K562 (cell line): ENCODE measurements around the gene GEMIN7. TPM values are rescaled to one million over a fixed set of nuclear protein-coding genes. Genes with fewer than 3 reads are reported as not detected.

Source experiments
- ATAC-seq: fragments of 200-7000 bp; cut with Tn5 transposase; 3 replicates; pipeline ENCODE4 v1.9.1; 2020; ENCODE audit warnings: moderate library complexity
- BruUV-seq: library from RNA; stranded (reverse); fragments of 400-500 nt; replicated peaks from 2 replicates; lab custom pipeline; 2021; lab: Mats Ljungman, UMichigan
- CTCF ChIA-PET: fragments of 300-600 bp; formaldehyde crosslinking; extraction: SDS; loops from one replicate; lab custom pipeline; 2021; ENCODE audit warnings: low intra/inter-chr PET ratio; lab: Yijun Ruan, JAX
- POLR2A ChIA-PET: fragments of 300-600, 350-650 bp; sonication (Branson Sonifier 250); formaldehyde crosslinking; extraction: SDS; loops from one replicate; lab custom pipeline; 2021; ENCODE audit warnings: antibody characterized with exemption, inconsistent platforms; lab: Yijun Ruan, JAX
- DNase-seq, 4 experiments: peaks; one replicate each; pipeline versions ENCODE4 v3.0.0 to v3.0.0-alpha.2; 2011 to 2018; ENCODE audit warnings: low spot score in 3 of 4, mixed read lengths in 3 of 4; ENCODE audit errors: extremely low read depth in 1 of 4
- FAIRE-seq: peaks from 2 replicates; lab custom pipeline; 2011; peaks lifted over from hg19 to GRCh38; lab: Jason Lieb, UNC
- H2AFZ ChIP-seq: 2 replicates; pipeline ENCODE4 v1.6.0; 2011; ENCODE audit warnings: low read depth, low read length, control low read depth, inconsistent platforms
- H3K27ac ChIP-seq: fragments of 200-600 bp; 3 replicates; pipeline ENCODE4 v1.8.0; 2011; ENCODE audit warnings: low read depth, mild to moderate bottlenecking, control low read depth, inconsistent platforms, low read length, moderate library complexity, mixed read lengths; ENCODE audit errors: extremely low read depth
- H3K27me3 ChIP-seq, 2 experiments: fragments of 300-600 bp in 1 of 2; 2 replicates in 1 of 2; 3 replicates in 1 of 2; pipeline versions ENCODE4 v1.6.0 to v1.8.0; 2011; ENCODE audit warnings: inconsistent platforms in 2 of 2, low read length in 2 of 2, mild to moderate bottlenecking in 1 of 2, mixed read lengths in 1 of 2, moderate library complexity in 1 of 2; ENCODE audit not compliant: control insufficient read depth in 2 of 2, insufficient read depth in 2 of 2
- H3K36me3 ChIP-seq: fragments of 300-600 bp; 3 replicates; pipeline ENCODE4 v1.8.0; 2011; ENCODE audit warnings: mild to moderate bottlenecking, low read length, inconsistent platforms; ENCODE audit not compliant: control insufficient read depth, insufficient read depth
- H3K4me1 ChIP-seq, 2 experiments: fragments of 200-600 bp in 1 of 2; replicated peaks in 1 of 2; 2 replicates in 1 of 2; 3 replicates in 1 of 2; pipeline versions ENCODE4 v1.5.1 to v1.8.0; 2011; ENCODE audit warnings: inconsistent platforms in 2 of 2, low read length in 2 of 2, mild to moderate bottlenecking in 1 of 2, mixed read lengths in 1 of 2, moderate library complexity in 1 of 2; ENCODE audit not compliant: control insufficient read depth in 2 of 2, insufficient read depth in 2 of 2
- H3K4me2 ChIP-seq: 2 replicates; pipeline ENCODE4 v1.6.1; 2011; ENCODE audit warnings: low read length, control low read depth, inconsistent platforms, mixed read lengths; ENCODE audit not compliant: insufficient read depth
- H3K4me3 ChIP-seq: fragments of 200-600 bp; sonication (generic), shearing (Covaris generic); 2 replicates; pipeline ENCODE4 v1.5.1; 2016; ENCODE audit warnings: control low read depth, inconsistent platforms
- H3K79me2 ChIP-seq: fragments of 200-600 bp; 3 replicates; pipeline ENCODE4 v1.8.0; 2011; ENCODE audit warnings: low read length, inconsistent platforms; ENCODE audit not compliant: control insufficient read depth, insufficient read depth
- H3K9ac ChIP-seq, 2 experiments: 2 replicates each; pipeline versions ENCODE4 v1.6.0 to v1.6.1; 2011; ENCODE audit warnings: low read depth in 2 of 2, low read length in 2 of 2, control low read depth in 1 of 2, inconsistent platforms in 1 of 2, mild to moderate bottlenecking in 1 of 2, mixed read lengths in 1 of 2; ENCODE audit not compliant: insufficient read depth in 1 of 2
- H3K9me1 ChIP-seq: one replicate; pipeline ENCODE4 v1.6.0; 2011; ENCODE audit warnings: inconsistent platforms, mild to moderate bottlenecking, low read length, moderate library complexity; ENCODE audit not compliant: control insufficient read depth, insufficient read depth
- H3K9me3 ChIP-seq: replicated peaks from 2 replicates; pipeline ENCODE4 v1.5.1; 2011; ENCODE audit warnings: low read depth, low read length, inconsistent platforms; ENCODE audit not compliant: control insufficient read depth, insufficient read depth
- H4K20me1 ChIP-seq: replicated peaks from 2 replicates; pipeline ENCODE4 v1.6.1; 2011; ENCODE audit warnings: low read length, inconsistent platforms, mixed read lengths; ENCODE audit not compliant: control insufficient read depth, insufficient read depth
- ATF1 ChIP-seq, 2 experiments: fragments of 450-650 bp in 1 of 2; IDR thresholded peaks; 2 replicates each; pipeline ENCODE4 v1.6.1; 2016; ENCODE audit warnings: missing compliant biosample characterization in 1 of 2, missing genetic modification characterization in 1 of 2
- BDP1 ChIP-seq: IDR thresholded peaks from 3 replicates; pipeline ENCODE4 v1.6.1; 2011; ENCODE audit not compliant: insufficient read length, insufficient read depth
- CBX2 ChIP-seq: fragments of 200-600 bp; sonication (generic); IDR thresholded peaks from one replicate; pipeline ENCODE4 v1.6.1; 2012; ENCODE audit warnings: mild to moderate bottlenecking, low read length, inconsistent platforms; ENCODE audit not compliant: insufficient read depth, poor library complexity, severe bottlenecking
- FOSL1 ChIP-seq: fragments of 200-800 bp; sonication (Bioruptor generic); conservative IDR thresholded peaks from 2 replicates; pipeline ENCODE4 v1.6.1; 2016; ENCODE audit warnings: missing genetic modification characterization, missing compliant biosample characterization
- LARP7 ChIP-seq: fragments of 450-650 bp; IDR thresholded peaks from 2 replicates; pipeline ENCODE4 v1.6.1; 2016
- MAFF ChIP-seq: IDR thresholded peaks from 2 replicates; pipeline ENCODE4 v1.6.1; 2012; ENCODE audit warnings: low read length, improper control_type of control experiment
- NFXL1 ChIP-seq: fragments of 450-650 bp; formaldehyde crosslinking; IDR thresholded peaks from 2 replicates; pipeline ENCODE4 v1.4.0; 2021; ENCODE audit warnings: mild to moderate bottlenecking
- SRSF3 ChIP-seq: fragments of 200-400 bp; formaldehyde crosslinking; IDR thresholded peaks from 2 replicates; pipeline ENCODE4 v1.6.1; 2016; ENCODE audit warnings: mild to moderate bottlenecking, low read length, moderate library complexity; ENCODE audit not compliant: insufficient read depth
- TAL1 ChIP-seq: fragments of 450-650 bp; IDR thresholded peaks from 2 replicates; pipeline ENCODE4 v1.6.1; 2016; ENCODE audit warnings: mild to moderate bottlenecking
- ZFP30 ChIP-seq: fragments of 250-450 bp; sonication (Bioruptor Pico); IDR thresholded peaks from 2 replicates; pipeline ENCODE4 v1.8.0; 2022; ENCODE audit warnings: moderate library complexity, mild to moderate bottlenecking, inconsistent platforms, borderline replicate concordance
- ZNF274 ChIP-seq: IDR thresholded peaks from 2 replicates; pipeline ENCODE4 v1.6.1; 2011; ENCODE audit warnings: low read depth, mild to moderate bottlenecking, low read length, moderate library complexity, borderline replicate concordance
- ZNF584 ChIP-seq: fragments of 200-800 bp; sonication (Bioruptor generic); IDR thresholded peaks from 2 replicates; pipeline ENCODE4 v1.6.1; 2016; ENCODE audit warnings: low read depth, mild to moderate bottlenecking, missing genetic modification characterization, missing compliant biosample characterization
- ZNF695 ChIP-seq: fragments of 450-650 bp; formaldehyde crosslinking; IDR thresholded peaks from 2 replicates; pipeline ENCODE4 v1.4.0; 2020; ENCODE audit warnings: mild to moderate bottlenecking, moderate library complexity
- ZZZ3 ChIP-seq: fragments of 450-650 bp; IDR thresholded peaks from 2 replicates; pipeline ENCODE4 v1.6.1; 2016; ENCODE audit warnings: antibody characterized with exemption, mild to moderate bottlenecking, moderate library complexity
- WGBS: fragments of 100-300 bp; shearing (Covaris generic); methylation state at CpG from one replicate; pipeline ENCODE4 v1.1.6; 2016; ENCODE audit warnings: low coverage, mixed read lengths; ENCODE audit not compliant: insufficient coverage; ENCODE audit errors: missing lambda C conversion rate; 5-methylcytosine and 5-hydroxymethylcytosine counted together
- in situ Hi-C: fragments of 300-500 bp; cut with MboI; formaldehyde crosslinking; loops from 4 replicates; pipeline ENCODE4 v1.15.0; 2018; ENCODE audit warnings: inconsistent platforms, mixed read lengths
- intact Hi-C: fragments of 100-400 bp; cut with micrococcal nuclease; formaldehyde crosslinking; loops from 2 replicates; pipeline ENCODE4 v1.14.2; 2022
- polyA plus RNA-seq, 8 experiments: library from polyadenylated mRNA; depleted of rRNA in 4 of 8; stranded (reverse) in 5 of 8; unstranded in 3 of 8; fragments of >200 nt; fragmentation: Nextera tagmentation in 2 of 8; fragmentation: Illumina TruSeq in 1 of 8; extraction: Ambion mirVana in 2 of 8; extraction: Trizol in 1 of 8; gene quantifications; 2 replicates each; pipeline versions ENCODE4 v1.2.1 to v1.2.3, GENCODE V29; 2011 to 2014; ENCODE audit warnings: inconsistent platforms in 1 of 8, missing spikeins in 1 of 8
- total RNA-seq, 7 experiments: library from RNA; depleted of rRNA in 6 of 7; stranded (reverse); fragments of >200 nt in 6 of 7; fragmentation: Illumina TruSeq in 2 of 7; extraction: Trizol in 2 of 7; gene quantifications; 2 replicates each; pipeline versions ENCODE4 v1.2.1 to v1.2.3, GENCODE V29; 2011 to 2021; ENCODE audit warnings: low replicate concordance in 1 of 7
- TF ChIP-seq, protein P1 (sequence below): IDR thresholded peaks from 3 replicates; pipeline ENCODE4 v1.6.1; 2011; ENCODE audit warnings: borderline replicate concordance, mild to moderate bottlenecking, moderate library complexity; ENCODE audit not compliant: insufficient read length; ENCODE audit errors: extremely low read depth

GEMIN7 gene
- total and polyA plus RNA-seq, 9 of the 15 experiments (the other 6 are each of a cell fraction or from before 2014, with no cell fraction given) = 23.1 to 124 (median 54.9) TPM

GRCh38 chr19:45117671-45118070, 38.6 kb downstream of the GEMIN7 start (continued):
- TF ChIP-seq CBX2 (no peak), ZNF274 (no peak), SRSF3 (no peak), ZZZ3 (no peak), MAFF (no peak)

DNA sequence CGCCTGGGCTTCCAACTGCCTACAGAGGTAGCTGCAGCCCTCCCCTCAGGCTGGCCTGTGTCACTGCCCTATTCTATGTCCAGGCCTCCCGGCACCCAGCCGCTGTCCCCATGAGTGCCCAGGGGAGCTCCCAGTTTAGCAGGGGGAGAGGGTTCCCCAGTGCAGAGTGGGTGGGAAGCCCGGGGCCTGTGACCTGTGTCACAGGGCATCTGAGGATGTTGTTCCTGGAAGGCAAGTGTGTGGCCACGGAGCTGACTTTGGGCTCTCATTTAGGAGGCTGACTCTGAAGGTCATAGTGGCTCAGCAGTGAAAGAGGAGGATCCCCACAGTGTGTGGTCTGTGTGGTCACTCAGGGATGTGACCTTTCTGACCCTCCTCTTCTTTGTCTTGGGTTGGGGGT, 39.0 kb downstream of the GEMIN7 start:
- DNase-seq = no peak
- BruUV-seq = no TSS peak
- H3K36me3 ChIP-seq = peaks cover 18% of the 10 kb centered on the region; the same call in 2 of the 3 replicates
- peaks cover 63% of the 10 kb centered on the region for H3K79me2 ChIP-seq
- H3K4me1 ChIP-seq = peaks cover 4 to 37% of the 10 kb centered on the region in 2 experiments; a peak in 4 of 5 replicates
- H3K9me3 ChIP-seq = no peaks in the 10 kb centered on the region
- POLR2A ChIA-PET = interaction anchor here (0.6 to 1.9 kb wide), 5 partner anchors 26 to 174 kb away, joined by 3 to 14 read pairs (median 4); partner anchors contain the start of genes GEMIN7 and PPP1R37
- intact Hi-C loops = no loop called here
- no peak overlapping the region for H3K4me3 ChIP-seq
- no peaks in the 10 kb centered on the region for H3K27me3 ChIP-seq
- H2AFZ ChIP-seq = no peak overlapping the region
- in situ Hi-C loops = no loop called here
- H3K9ac ChIP-seq = no peak overlapping the region; a peak in 1 of 4 replicates
- FAIRE-seq = peak; percentile 72
- CTCF ChIA-PET = no interaction called here
- no peak overlapping the region for H3K27ac ChIP-seq
- peaks cover 41% of the 10 kb centered on the region for H4K20me1 ChIP-seq
- peak; percentile 48 for ATAC-seq
- H3K4me2 ChIP-seq = no peak overlapping the region
- WGBS = 70% methylated on average over 5 of the region's 5 CpGs
- H3K9me1 ChIP-seq = peaks cover 7% of the 10 kb centered on the region
- TF ChIP-seq, protein P1, sequence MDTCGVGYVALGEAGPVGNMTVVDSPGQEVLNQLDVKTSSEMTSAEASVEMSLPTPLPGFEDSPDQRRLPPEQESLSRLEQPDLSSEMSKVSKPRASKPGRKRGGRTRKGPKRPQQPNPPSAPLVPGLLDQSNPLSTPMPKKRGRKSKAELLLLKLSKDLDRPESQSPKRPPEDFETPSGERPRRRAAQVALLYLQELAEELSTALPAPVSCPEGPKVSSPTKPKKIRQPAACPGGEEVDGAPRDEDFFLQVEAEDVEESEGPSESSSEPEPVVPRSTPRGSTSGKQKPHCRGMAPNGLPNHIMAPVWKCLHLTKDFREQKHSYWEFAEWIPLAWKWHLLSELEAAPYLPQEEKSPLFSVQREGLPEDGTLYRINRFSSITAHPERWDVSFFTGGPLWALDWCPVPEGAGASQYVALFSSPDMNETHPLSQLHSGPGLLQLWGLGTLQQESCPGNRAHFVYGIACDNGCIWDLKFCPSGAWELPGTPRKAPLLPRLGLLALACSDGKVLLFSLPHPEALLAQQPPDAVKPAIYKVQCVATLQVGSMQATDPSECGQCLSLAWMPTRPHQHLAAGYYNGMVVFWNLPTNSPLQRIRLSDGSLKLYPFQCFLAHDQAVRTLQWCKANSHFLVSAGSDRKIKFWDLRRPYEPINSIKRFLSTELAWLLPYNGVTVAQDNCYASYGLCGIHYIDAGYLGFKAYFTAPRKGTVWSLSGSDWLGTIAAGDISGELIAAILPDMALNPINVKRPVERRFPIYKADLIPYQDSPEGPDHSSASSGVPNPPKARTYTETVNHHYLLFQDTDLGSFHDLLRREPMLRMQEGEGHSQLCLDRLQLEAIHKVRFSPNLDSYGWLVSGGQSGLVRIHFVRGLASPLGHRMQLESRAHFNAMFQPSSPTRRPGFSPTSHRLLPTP = no peak
- no peak for TF ChIP-seq FOSL1 (tag)
- TF ChIP-seq LARP7 = no peak
- no peak for TF ChIP-seq ZNF695 (CRISPR knock-in tag)
- TF ChIP-seq TAL1 = no peak
- no peak for TF ChIP-seq BDP1
- TF ChIP-seq ATF1 (CRISPR knock-in tag; IDR thresholded peaks at IDR 0.05) = no peak
- no peak for TF ChIP-seq ATF1 (tag; IDR thresholded peaks at IDR 0.05)
- no peak for TF ChIP-seq NFXL1 (CRISPR knock-in tag)
- no peak for TF ChIP-seq ZNF584
- TF ChIP-seq ZFP30 = no peak
